HG03432 (cell line): ENCODE data around the gene ACSL6.
"Not testable (repeated sequence)": the region's sequence is repeated elsewhere in the genome, so short reads cannot be mapped to it uniquely, and the experiment has no call there.

ENCODE experiments used
- ATAC-seq: cut with Tn5 transposase; IDR thresholded peaks from one replicate; pipeline ENCODE4 v1.9.1; 2021; ENCODE audit warnings: mild to moderate bottlenecking, moderate library complexity; ENCODE audit not compliant: unreplicated experiment

The ACSL6 gene

GRCh38 chr5:131950706-131951105 lies 60.8 kb downstream of the ACSL6 start:
- ATAC-seq, result no peak

DNA sequence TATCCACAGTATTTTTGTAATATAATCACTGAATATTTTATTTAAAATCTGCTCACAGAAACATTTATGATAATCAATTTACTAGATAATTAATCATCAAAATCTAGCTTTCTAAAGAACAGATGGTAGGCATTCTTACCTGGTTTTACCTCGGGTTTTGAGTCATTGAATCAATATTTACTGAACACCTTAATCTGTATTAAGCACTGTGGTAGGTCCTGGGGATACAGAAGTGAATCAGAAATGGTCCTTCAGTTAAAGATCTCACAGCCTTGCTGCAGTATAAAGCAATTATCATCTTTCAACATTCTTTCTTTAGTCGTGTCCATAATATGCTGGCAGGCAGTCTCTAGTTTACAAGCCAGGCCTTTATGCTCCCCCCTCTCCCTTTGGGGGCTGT lies 64.0 kb downstream of the ACSL6 start:
- ATAC-seq, result no peak

GRCh38 chr5:131945551-131946168 lies 65.8 kb downstream of the ACSL6 start, which contains the start of gene MEIKIN:
Gene MEIKIN, minus strand, starts transcription at chr5:131945663. Its CDS starts 158 bp downstream, at chr5:131945505.
- no peak for ATAC-seq

- ATAC-seq, result no peak
Measured at GRCh38 chr5:131944702-131945550, 66.5 kb downstream of the ACSL6 start.

DNA sequence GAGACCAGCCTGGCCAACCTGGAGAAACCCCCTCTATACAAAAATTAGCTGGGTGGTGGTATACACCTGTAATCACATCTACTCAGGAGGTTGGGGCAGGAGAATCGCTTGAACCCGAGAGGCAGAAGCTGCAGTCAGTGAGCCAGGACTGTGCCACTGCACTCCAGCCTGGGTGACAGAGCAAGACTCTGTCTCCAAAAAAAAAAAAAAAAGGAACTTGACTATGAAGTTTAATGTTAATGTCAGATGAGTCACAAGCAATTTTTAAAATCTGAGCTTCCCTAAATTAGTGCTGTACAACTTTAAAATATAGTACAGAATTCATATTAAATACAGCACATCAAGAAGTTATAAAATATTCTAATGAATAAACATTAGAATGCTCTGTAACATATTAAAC lies 67.5 kb downstream of the ACSL6 start:
- ATAC-seq, result no peak

DNA sequence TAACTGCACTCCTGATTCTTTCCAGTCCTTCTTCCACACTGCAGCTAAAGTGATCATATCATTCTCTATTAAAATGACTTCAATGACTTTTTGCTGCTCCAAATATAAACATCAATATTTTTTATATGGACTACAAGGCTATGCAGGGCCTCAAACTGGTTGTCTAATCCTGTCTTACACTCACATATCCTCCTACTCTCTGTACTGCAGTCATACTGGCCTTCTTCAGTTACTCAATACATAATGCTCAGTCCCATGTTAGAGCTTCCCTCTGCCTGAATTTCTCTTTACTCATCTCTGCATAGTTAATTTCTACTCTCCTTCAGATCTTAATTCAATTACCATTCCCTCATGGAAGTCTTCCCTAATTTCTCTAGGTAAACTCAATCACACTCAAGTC lies 69.4 kb downstream of the ACSL6 start:
- no peak for ATAC-seq

DNA sequence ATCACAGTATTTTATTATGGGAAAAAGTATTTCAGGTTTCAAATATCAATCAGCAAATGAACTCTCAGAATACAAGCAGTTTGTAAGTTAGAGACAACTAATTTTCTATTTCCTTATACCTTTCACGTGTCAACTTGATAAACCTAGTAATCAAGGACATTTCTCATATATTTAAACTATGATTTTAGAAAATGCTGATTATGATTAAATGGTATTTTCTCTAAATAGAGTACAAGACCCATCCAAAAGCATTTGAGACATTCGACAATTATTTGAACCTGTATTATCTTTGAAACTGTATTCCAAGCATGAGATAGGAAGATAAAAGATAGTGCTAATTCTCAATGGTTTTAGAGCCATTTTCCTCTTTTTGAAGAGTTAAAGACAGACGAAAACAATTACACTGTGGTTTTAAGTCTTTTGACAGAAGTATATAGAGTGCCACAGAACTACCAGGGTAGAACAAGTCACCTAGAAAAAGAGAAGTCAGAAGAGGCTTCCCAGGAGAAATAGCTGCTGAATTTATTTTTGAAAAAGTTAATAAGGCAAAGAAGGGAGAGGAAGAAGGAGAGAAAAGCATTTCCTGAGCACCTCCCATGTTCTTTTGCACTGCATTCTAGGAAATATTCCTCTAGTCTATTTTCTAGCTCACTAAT lies 71.6 kb downstream of the ACSL6 start:
- no peak for ATAC-seq

- no peak for ATAC-seq
Measured at GRCh38 chr5:131932235-131932634, 79.2 kb downstream of the ACSL6 start.

GRCh38 chr5:131928957-131929356 lies 82.5 kb downstream of the ACSL6 start:
- no peak for ATAC-seq

- no peak for ATAC-seq
Measured at GRCh38 chr5:131926168-131926567, 85.3 kb downstream of the ACSL6 start.

GRCh38 chr5:131916481-131916880 lies 95.0 kb downstream of the ACSL6 start:
- ATAC-seq, result no peak

GRCh38 chr5:131914472-131914871 lies 97.0 kb downstream of the ACSL6 start:
- ATAC-seq, result no peak

- ATAC-seq, result no peak
Measured at GRCh38 chr5:131913603-131914002, 97.9 kb downstream of the ACSL6 start.

- ATAC-seq, result no peak
Measured at GRCh38 chr5:131906668-131907067, 104.8 kb downstream of the ACSL6 start.

GRCh38 chr5:131902266-131902665 lies 109.2 kb downstream of the ACSL6 start:
- not testable (repeated sequence) for ATAC-seq
